ENCODE results near the gene RPP14.

The RPP14 gene

GRCh38 chr3:58299075-58299474, 7.0 kb upstream of the RPP14 start:
- TF ChIP-seq REST (IDR thresholded peaks at IDR 0.05; ENCODE audit: insufficient replicate concordance, low read depth) (no peak), SPI1 (IDR thresholded peaks at IDR 0.05; ENCODE audit: borderline replicate concordance, low read depth) (no peak), GABPA (IDR thresholded peaks at IDR 0.05; ENCODE audit: low read depth) (no peak), POLR2AphosphoS5 (IDR thresholded peaks at IDR 0.05; ENCODE audit: low read depth) (no peak)
- TF ChIP-seq, protein P1, sequence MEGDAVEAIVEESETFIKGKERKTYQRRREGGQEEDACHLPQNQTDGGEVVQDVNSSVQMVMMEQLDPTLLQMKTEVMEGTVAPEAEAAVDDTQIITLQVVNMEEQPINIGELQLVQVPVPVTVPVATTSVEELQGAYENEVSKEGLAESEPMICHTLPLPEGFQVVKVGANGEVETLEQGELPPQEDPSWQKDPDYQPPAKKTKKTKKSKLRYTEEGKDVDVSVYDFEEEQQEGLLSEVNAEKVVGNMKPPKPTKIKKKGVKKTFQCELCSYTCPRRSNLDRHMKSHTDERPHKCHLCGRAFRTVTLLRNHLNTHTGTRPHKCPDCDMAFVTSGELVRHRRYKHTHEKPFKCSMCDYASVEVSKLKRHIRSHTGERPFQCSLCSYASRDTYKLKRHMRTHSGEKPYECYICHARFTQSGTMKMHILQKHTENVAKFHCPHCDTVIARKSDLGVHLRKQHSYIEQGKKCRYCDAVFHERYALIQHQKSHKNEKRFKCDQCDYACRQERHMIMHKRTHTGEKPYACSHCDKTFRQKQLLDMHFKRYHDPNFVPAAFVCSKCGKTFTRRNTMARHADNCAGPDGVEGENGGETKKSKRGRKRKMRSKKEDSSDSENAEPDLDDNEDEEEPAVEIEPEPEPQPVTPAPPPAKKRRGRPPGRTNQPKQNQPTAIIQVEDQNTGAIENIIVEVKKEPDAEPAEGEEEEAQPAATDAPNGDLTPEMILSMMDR (IDR thresholded peaks at IDR 0.05; ENCODE audit: insufficient read depth, low read length) = no peak
- H3K27me3 ChIP-seq (ENCODE audit: insufficient read depth, poor library complexity, severe bottlenecking) = peaks cover 9% of the 10 kb centered on the region
- no peak for DNase-seq (ENCODE audit: low read depth in 1 of 2, low spot score in 1 of 2)
- H3K27ac ChIP-seq (replicated peaks) = no peak overlapping the region
- H3K4me3 ChIP-seq (replicated peaks; ENCODE audit: insufficient read depth, low read length) = no peak overlapping the region

DNA sequence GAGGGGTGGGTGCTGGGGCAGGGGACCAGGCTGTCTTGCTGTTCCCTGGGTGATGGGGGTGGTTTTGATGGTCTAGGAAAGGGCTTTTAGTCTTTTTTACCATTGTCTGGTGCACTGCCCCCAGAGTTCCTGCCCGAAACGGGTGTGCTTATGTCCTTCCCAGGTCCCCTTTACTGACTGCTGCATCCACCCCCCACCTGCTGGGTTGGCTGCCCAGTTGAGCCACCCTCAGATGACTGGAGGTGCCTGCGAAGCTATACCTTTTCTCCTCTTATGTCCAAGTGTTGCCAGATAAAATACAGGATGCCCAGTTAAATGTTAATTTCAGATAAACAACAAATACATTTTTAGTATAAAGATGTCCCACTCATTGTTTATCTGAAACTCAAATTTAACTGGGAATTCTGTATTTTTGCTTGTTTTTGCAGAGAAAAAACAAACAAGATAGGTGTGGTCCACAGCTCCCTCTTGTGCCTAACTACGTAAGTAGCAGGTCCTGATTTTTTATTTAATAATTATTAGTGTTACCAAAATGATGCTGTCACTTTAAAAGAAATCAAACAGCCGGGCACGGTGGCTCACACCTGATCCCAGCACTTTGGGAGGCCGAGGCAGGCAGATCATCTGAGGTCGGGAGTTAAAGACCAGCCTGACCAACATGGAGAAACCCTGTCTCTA, 6.1 kb upstream of the RPP14 start:
- Histone ChIP-seq H3K27me3 (ENCODE audit: insufficient read depth, poor library complexity, severe bottlenecking) (peaks cover 9% of the 10 kb centered on the region), H3K27ac (replicated peaks) (no peak overlapping the region), H3K4me3 (replicated peaks; ENCODE audit: insufficient read depth, low read length) (no peak overlapping the region)
- no peak for DNase-seq (ENCODE audit: low read depth in 1 of 2, low spot score in 1 of 2)
- TF ChIP-seq REST (IDR thresholded peaks at IDR 0.05; ENCODE audit: insufficient replicate concordance, low read depth) = no peak
- TF ChIP-seq, protein P1 (IDR thresholded peaks at IDR 0.05; ENCODE audit: insufficient read depth, low read length) = peak; percentile 16

DNA sequence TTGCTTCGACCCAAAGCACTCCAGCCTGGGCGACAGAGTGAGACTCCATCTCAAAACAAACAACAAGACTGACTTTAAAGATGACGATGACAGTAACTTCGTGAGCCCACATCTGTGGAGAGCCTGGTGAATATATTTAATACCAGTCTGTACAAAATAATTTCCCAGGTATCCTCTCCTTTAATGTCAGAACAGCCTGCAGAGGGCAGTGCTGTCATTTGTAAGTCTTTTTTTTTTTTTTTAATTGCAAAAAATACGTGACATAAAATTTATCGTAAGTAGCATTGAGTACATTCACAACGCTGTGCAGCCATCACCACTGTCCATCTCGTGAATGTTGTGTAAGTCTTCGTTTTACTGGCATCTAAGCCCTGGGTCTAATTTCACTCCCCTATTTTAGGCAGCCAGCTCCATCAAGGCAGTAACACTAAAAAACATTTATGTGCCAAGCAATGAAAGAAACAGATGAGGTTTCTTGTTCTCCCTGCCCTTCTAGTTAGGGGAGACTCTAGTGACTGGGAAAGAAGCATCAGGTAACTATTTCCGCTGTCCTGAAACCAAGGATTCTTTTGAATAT, 1.7 kb downstream of the RPP14 start:
- peak overlapping the region; percentile 91 for H3K27ac ChIP-seq (replicated peaks)
- peak overlapping the region; percentile 83 for H3K4me3 ChIP-seq (replicated peaks; ENCODE audit: insufficient read depth, low read length)
- H3K27me3 ChIP-seq (ENCODE audit: insufficient read depth, poor library complexity, severe bottlenecking) = no peaks in the 10 kb centered on the region
- no peak for TF ChIP-seq GABPA (IDR thresholded peaks at IDR 0.05; ENCODE audit: low read depth)
- no peak for TF ChIP-seq POLR2AphosphoS5 (IDR thresholded peaks at IDR 0.05; ENCODE audit: low read depth)
- TF ChIP-seq, protein P1 (IDR thresholded peaks at IDR 0.05; ENCODE audit: insufficient read depth, low read length) = no peak
- no peak for TF ChIP-seq REST (IDR thresholded peaks at IDR 0.05; ENCODE audit: insufficient replicate concordance, low read depth)
- no peak for TF ChIP-seq SPI1 (IDR thresholded peaks at IDR 0.05; ENCODE audit: borderline replicate concordance, low read depth)
- peak; percentile 26 to 49 for DNase-seq (ENCODE audit: low read depth in 1 of 2, low spot score in 1 of 2)

Data from HL-60 (cell line).